ENCODE results near the gene CLDN25.
"Not testable (repeated sequence)": the region's sequence is repeated elsewhere in the genome, so short reads cannot be mapped to it uniquely, and the experiment has no call there.

The CLDN25 gene

GRCh38 chr11:113779496-113779895 is at the start of gene CLDN25:
Gene CLDN25, plus strand, starts transcription at chr11:113779796. Its CDS starts 0 bp downstream, at chr11:113779796.
- POLR2A ChIA-PET: no interaction called here
- no peak for TF ChIP-seq L3MBTL2 (conservative IDR thresholded peaks at IDR 0.05)
- TF ChIP-seq FOXM1 (IDR thresholded peaks at IDR 0.05; ENCODE audit: borderline replicate concordance): no peak
- TF ChIP-seq ZNF384 (IDR thresholded peaks at IDR 0.05): no peak
- TF ChIP-seq NFRKB (IDR thresholded peaks at IDR 0.05): no peak
- no peak for TF ChIP-seq TARDBP (IDR thresholded peaks at IDR 0.05)
- no peak for TF ChIP-seq SUZ12 (IDR thresholded peaks at IDR 0.05)
- TF ChIP-seq ELF4 (IDR thresholded peaks at IDR 0.05): no peak
- no peak for TF ChIP-seq SP1 (IDR thresholded peaks at IDR 0.05)
- TF ChIP-seq, protein P1, sequence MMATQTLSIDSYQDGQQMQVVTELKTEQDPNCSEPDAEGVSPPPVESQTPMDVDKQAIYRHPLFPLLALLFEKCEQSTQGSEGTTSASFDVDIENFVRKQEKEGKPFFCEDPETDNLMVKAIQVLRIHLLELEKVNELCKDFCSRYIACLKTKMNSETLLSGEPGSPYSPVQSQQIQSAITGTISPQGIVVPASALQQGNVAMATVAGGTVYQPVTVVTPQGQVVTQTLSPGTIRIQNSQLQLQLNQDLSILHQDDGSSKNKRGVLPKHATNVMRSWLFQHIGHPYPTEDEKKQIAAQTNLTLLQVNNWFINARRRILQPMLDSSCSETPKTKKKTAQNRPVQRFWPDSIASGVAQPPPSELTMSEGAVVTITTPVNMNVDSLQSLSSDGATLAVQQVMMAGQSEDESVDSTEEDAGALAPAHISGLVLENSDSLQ (IDR thresholded peaks at IDR 0.05): no peak
- TF ChIP-seq FOXA1 (IDR thresholded peaks at IDR 0.05): no peak
- TF ChIP-seq BHLHE40 (IDR thresholded peaks at IDR 0.05; ENCODE audit: borderline replicate concordance): no peak
- no peak for TF ChIP-seq LEF1 (IDR thresholded peaks at IDR 0.05; ENCODE audit: borderline replicate concordance)
- TF ChIP-seq FOXK2 (IDR thresholded peaks at IDR 0.05): no peak
- no peak for TF ChIP-seq HDGF (IDR thresholded peaks at IDR 0.05; ENCODE audit: borderline replicate concordance)
- TF ChIP-seq ARNT (IDR thresholded peaks at IDR 0.05): no peak
- TF ChIP-seq CTBP1 (IDR thresholded peaks at IDR 0.05; ENCODE audit: borderline replicate concordance): no peak

GRCh38 chr11:113730887-113731726 is 48.5 kb upstream of the CLDN25 start:
- TF ChIP-seq BHLHE40 (IDR thresholded peaks at IDR 0.05; ENCODE audit: borderline replicate concordance): no peak
- no peak for TF ChIP-seq LEF1 (IDR thresholded peaks at IDR 0.05; ENCODE audit: borderline replicate concordance)
- TF ChIP-seq SUZ12 (IDR thresholded peaks at IDR 0.05): no peak
- no peak for TF ChIP-seq CTBP1 (IDR thresholded peaks at IDR 0.05; ENCODE audit: borderline replicate concordance)
- TF ChIP-seq ARNT (IDR thresholded peaks at IDR 0.05): no peak
- TF ChIP-seq TARDBP (IDR thresholded peaks at IDR 0.05): no peak
- TF ChIP-seq ZNF384 (IDR thresholded peaks at IDR 0.05): no peak
- no peak for TF ChIP-seq ELF4 (IDR thresholded peaks at IDR 0.05)
- TF ChIP-seq FOXK2 (IDR thresholded peaks at IDR 0.05): no peak
- TF ChIP-seq HDGF (IDR thresholded peaks at IDR 0.05; ENCODE audit: borderline replicate concordance): no peak
- no peak for TF ChIP-seq NFRKB (IDR thresholded peaks at IDR 0.05)
- TF ChIP-seq L3MBTL2 (conservative IDR thresholded peaks at IDR 0.05): no peak
- TF ChIP-seq SP1 (IDR thresholded peaks at IDR 0.05): no peak
- no peak for TF ChIP-seq FOXA1 (IDR thresholded peaks at IDR 0.05)
- ChIA-PET CTCF (interaction anchor here (0.6 to 2.0 kb wide), 7 partner anchors 51 to 933 kb away, joined by 3 to 9 read pairs (median 3); no protein-coding TSS in a partner anchor), POLR2A (no interaction called here)
- peak; percentile 49 for DNase-seq (ENCODE audit: extremely low spot score)

More at GRCh38 chr11:113779496-113779895, at the start of gene CLDN25:
- no peak for DNase-seq (ENCODE audit: extremely low spot score)
- CTCF ChIA-PET: no interaction called here

DNA sequence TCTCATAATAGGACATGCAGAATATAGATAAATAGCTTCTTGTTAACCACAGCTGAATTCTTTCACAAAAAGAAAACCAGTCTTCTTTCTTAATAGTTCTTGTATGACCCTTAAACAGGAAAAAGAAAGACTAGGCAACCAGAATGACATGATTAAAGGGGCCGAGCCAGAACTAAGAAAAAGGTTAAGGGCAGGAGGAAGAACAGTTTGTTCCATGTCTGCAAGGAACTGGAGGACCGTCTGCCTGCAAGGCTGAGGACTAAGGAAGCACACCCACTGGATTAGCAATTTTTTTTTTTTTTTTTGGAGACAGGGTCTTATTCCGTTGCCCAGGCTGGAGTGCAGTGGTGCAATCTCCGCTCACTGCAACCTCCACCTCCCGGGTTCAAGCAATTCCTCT is 47.5 kb upstream of the CLDN25 start:
- no peak for TF ChIP-seq L3MBTL2 (conservative IDR thresholded peaks at IDR 0.05)
- no peak for TF ChIP-seq CTBP1 (IDR thresholded peaks at IDR 0.05; ENCODE audit: borderline replicate concordance)
- no peak for TF ChIP-seq FOXM1 (IDR thresholded peaks at IDR 0.05; ENCODE audit: borderline replicate concordance)
- TF ChIP-seq ELF4 (IDR thresholded peaks at IDR 0.05): no peak
- TF ChIP-seq ZNF384 (IDR thresholded peaks at IDR 0.05): no peak
- no peak for TF ChIP-seq FOXK2 (IDR thresholded peaks at IDR 0.05)
- no peak for TF ChIP-seq TARDBP (IDR thresholded peaks at IDR 0.05)
- TF ChIP-seq ARNT (IDR thresholded peaks at IDR 0.05): no peak
- no peak for TF ChIP-seq HDGF (IDR thresholded peaks at IDR 0.05; ENCODE audit: borderline replicate concordance)
- TF ChIP-seq FOXA1 (IDR thresholded peaks at IDR 0.05): no peak
- no peak for TF ChIP-seq LEF1 (IDR thresholded peaks at IDR 0.05; ENCODE audit: borderline replicate concordance)
- CTCF ChIA-PET: interaction anchor here (1.0 to 1.1 kb wide), 2 partner anchors 178 to 179 kb away, joined by 3 read pairs; no protein-coding TSS in a partner anchor
- POLR2A ChIA-PET: no interaction called here
- no peak for DNase-seq (ENCODE audit: extremely low spot score)

DNA sequence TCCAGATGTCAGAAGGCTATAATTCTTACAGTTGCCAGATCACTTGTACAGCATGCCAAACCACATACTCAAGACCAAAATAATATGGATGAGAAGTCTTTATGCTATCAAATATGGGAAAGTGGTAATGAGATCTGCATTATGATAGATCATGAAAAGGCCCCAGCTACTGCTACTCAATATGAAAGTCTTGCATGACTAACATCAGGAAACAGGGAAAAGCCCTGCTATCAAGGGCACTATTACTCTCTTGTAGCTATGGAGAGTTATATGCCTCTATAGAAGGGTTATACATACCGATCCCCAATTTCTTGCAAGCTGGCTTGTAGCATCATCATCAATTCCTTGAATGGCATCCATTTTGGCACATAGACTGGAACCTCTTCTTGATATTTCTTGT is 43.3 kb upstream of the CLDN25 start:
- ChIA-PET POLR2A (no interaction called here), CTCF (no interaction called here)
- no peak for DNase-seq (ENCODE audit: extremely low spot score)
- TF ChIP-seq, protein P1 (IDR thresholded peaks at IDR 0.05): no peak
- no peak for TF ChIP-seq SP1 (IDR thresholded peaks at IDR 0.05)
- no peak for TF ChIP-seq FOXA1 (IDR thresholded peaks at IDR 0.05)
- no peak for TF ChIP-seq FOXK2 (IDR thresholded peaks at IDR 0.05)

DNA sequence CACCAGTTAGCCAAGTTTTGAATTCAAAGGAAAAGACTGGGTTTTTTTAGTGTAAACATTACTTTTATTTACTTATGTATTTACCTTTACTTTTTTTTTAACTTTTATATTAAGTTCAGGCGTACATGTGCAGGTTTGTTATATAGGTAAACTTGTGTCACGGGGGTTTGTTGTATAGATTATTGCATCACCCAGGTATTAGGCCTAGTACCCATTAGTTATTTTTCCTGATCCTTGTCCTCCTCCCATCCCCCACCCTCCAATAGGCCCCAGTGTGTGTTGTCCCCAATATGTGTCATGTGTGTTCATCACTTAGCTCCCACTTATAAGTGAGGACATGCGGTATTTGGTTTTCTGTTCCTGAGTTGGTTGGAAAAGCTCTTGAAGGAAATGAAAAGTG is 26.7 kb upstream of the CLDN25 start:
- no peak for TF ChIP-seq SP1 (IDR thresholded peaks at IDR 0.05)
- no peak for TF ChIP-seq FOXK2 (IDR thresholded peaks at IDR 0.05)
- TF ChIP-seq FOXA1 (IDR thresholded peaks at IDR 0.05): no peak
- TF ChIP-seq L3MBTL2 (conservative IDR thresholded peaks at IDR 0.05): no peak
- TF ChIP-seq FOXM1 (IDR thresholded peaks at IDR 0.05; ENCODE audit: borderline replicate concordance): no peak
- TF ChIP-seq NFRKB (IDR thresholded peaks at IDR 0.05): no peak
- no peak for TF ChIP-seq BHLHE40 (IDR thresholded peaks at IDR 0.05; ENCODE audit: borderline replicate concordance)
- no peak for TF ChIP-seq TARDBP (IDR thresholded peaks at IDR 0.05)
- no peak for TF ChIP-seq ARNT (IDR thresholded peaks at IDR 0.05)
- no peak for TF ChIP-seq SUZ12 (IDR thresholded peaks at IDR 0.05)

DNA sequence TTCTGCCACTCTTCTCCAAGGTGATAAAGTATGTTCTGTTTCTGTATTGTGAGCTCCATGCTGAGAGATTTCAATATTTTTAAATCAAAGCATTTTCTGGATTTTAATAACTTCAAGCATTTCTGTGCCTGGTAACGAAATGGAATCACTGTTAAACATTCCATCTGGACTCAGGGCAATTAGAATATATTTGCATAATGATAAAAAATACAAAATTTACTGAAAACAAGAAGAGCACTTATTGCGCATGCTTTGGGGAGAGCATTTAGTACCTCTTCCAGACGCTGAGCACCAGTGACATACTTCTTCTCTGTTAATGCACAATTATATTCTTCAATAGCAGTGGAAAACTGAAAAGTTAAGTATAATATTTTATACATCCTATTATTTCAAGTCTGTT is 19.4 kb upstream of the CLDN25 start:
- no peak for DNase-seq (ENCODE audit: extremely low spot score)
- TF ChIP-seq ZNF384 (IDR thresholded peaks at IDR 0.05) (no peak), BHLHE40 (IDR thresholded peaks at IDR 0.05; ENCODE audit: borderline replicate concordance) (no peak), FOXM1 (IDR thresholded peaks at IDR 0.05; ENCODE audit: borderline replicate concordance) (no peak), FOXK2 (IDR thresholded peaks at IDR 0.05) (no peak), ARNT (IDR thresholded peaks at IDR 0.05) (no peak), SP1 (IDR thresholded peaks at IDR 0.05) (no peak), LEF1 (IDR thresholded peaks at IDR 0.05; ENCODE audit: borderline replicate concordance) (no peak), CTBP1 (IDR thresholded peaks at IDR 0.05; ENCODE audit: borderline replicate concordance) (no peak), FOXA1 (IDR thresholded peaks at IDR 0.05) (no peak), NFRKB (IDR thresholded peaks at IDR 0.05) (no peak)
- ChIA-PET CTCF (no interaction called here), POLR2A (interaction anchor here (3.0 kb wide), 1 partner anchor 13 kb away, joined by 8 read pairs; the partner anchor contains the start of gene ZW10)

More for the DNA sequence above, 26.7 kb upstream of the CLDN25 start:
- ChIA-PET POLR2A (no interaction called here), CTCF (no interaction called here)
- DNase-seq (ENCODE audit: extremely low spot score): no peak

DNA sequence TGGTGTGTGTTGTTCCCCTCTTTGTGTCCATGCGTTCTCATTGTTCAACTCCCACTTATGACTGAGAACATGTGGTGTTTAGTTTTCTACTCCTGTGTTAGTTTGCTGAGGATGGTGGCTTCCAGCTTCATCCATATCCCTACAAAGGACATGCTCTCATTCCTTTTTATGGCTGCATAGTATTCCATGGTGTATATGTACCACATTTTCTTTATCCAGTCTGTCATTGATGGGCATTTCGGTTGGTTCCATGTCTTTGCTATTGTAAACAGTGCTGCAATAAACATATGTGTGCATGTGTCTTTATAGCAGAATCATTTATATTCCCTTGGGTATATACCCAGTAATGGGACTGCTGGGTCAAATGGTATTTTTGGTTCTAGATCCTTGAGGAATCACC is 16.6 kb upstream of the CLDN25 start:
- CTCF ChIA-PET; DNase-seq (ENCODE audit: extremely low spot score); POLR2A ChIA-PET: not testable (repeated sequence)

All from HEK293T (cell line).